HepG2 (cell line): Measurements from ENCODE around the gene RPLP1. TPM values are rescaled to one million over a fixed set of nuclear protein-coding genes. Genes with fewer than 3 reads are reported as not detected.

ENCODE experiments used
- AGO1 ChIP-seq: fragments of 200-400 bp; formaldehyde crosslinking; IDR thresholded peaks from 2 replicates; pipeline ENCODE4 v1.6.1; 2017; ENCODE audit warnings: mild to moderate bottlenecking, low read depth, low read length, moderate library complexity; ENCODE audit not compliant: poor library complexity, severe bottlenecking
- ATF6 ChIP-seq: sonication (generic); formaldehyde crosslinking; conservative IDR thresholded peaks from 2 replicates; pipeline ENCODE4 v1.4.0; 2020; ENCODE audit warnings: missing genetic modification reagents
- ATF7 ChIP-seq, 2 experiments: fragments of 450-650 bp in 1 of 2; sonication (generic) in 1 of 2; formaldehyde crosslinking in 1 of 2; IDR thresholded peaks; 2 replicates each; pipeline versions ENCODE4 v1.4.0 to v1.6.1; 2016 to 2020; ENCODE audit warnings: antibody characterized with exemption in 1 of 2, mild to moderate bottlenecking in 1 of 2, missing genetic modification reagents in 1 of 2
- HDAC6 ChIP-seq: fragments of 200-600 bp; sonication (generic); IDR thresholded peaks from 2 replicates; pipeline ENCODE4 v1.7.0; 2017; ENCODE audit warnings: mild to moderate bottlenecking, antibody characterized with exemption, low read length, low read depth
- HOMEZ ChIP-seq: IDR thresholded peaks from 2 replicates; pipeline ENCODE4 v1.6.1; 2016; ENCODE audit warnings: low read depth
- HOXD1 ChIP-seq: sonication (generic); formaldehyde crosslinking; IDR thresholded peaks from 2 replicates; pipeline ENCODE4 v1.5.0; 2020; ENCODE audit warnings: missing genetic modification reagents
- KAT8 ChIP-seq: IDR thresholded peaks from 2 replicates; pipeline ENCODE4 v1.6.1; 2016; ENCODE audit warnings: missing genetic modification reagents, missing compliant biosample characterization
- MLX ChIP-seq: IDR thresholded peaks from 2 replicates; pipeline ENCODE4 v1.6.1; 2016
- RAD21 ChIP-seq: fragments of 450-650 bp; formaldehyde crosslinking; IDR thresholded peaks from 2 replicates; pipeline ENCODE4 v1.5.0; 2020; ENCODE audit warnings: mild to moderate bottlenecking
- RERE ChIP-seq: IDR thresholded peaks from 2 replicates; pipeline ENCODE4 v1.6.1; 2016; ENCODE audit warnings: low read depth, missing genetic modification reagents, missing compliant biosample characterization
- RXRA ChIP-seq: sonication (generic); formaldehyde crosslinking; IDR thresholded peaks from 2 replicates; pipeline ENCODE4 v1.5.1; 2020; ENCODE audit warnings: missing genetic modification reagents
- SIX4 ChIP-seq: sonication (generic); formaldehyde crosslinking; IDR thresholded peaks from 2 replicates; pipeline ENCODE4 v1.4.0; 2020; ENCODE audit warnings: missing genetic modification reagents
- TCF7L2 ChIP-seq: IDR thresholded peaks from 2 replicates; pipeline ENCODE4 v1.6.1; 2011; ENCODE audit warnings: mild to moderate bottlenecking, low read depth, low read length, moderate library complexity
- TMF1 ChIP-seq: sonication (generic); formaldehyde crosslinking; IDR thresholded peaks from 2 replicates; pipeline ENCODE4 v1.8.1; 2022; ENCODE audit warnings: low read depth, missing genetic modification reagents
- ZNF383 ChIP-seq: sonication (generic); formaldehyde crosslinking; IDR thresholded peaks from 2 replicates; pipeline ENCODE4 v1.4.0; 2020; ENCODE audit warnings: missing genetic modification reagents, mild to moderate bottlenecking, borderline replicate concordance
- ZNF549 ChIP-seq: sonication (generic); formaldehyde crosslinking; IDR thresholded peaks from 2 replicates; pipeline ENCODE4 v1.5.0; 2020; ENCODE audit warnings: missing genetic modification reagents
- ZNF558 ChIP-seq: sonication (generic); formaldehyde crosslinking; IDR thresholded peaks from 2 replicates; pipeline ENCODE4 v1.9.0; 2022; ENCODE audit warnings: mild to moderate bottlenecking, missing genetic modification reagents, borderline replicate concordance
- ZNF800 ChIP-seq: sonication (generic); formaldehyde crosslinking; IDR thresholded peaks from 2 replicates; pipeline ENCODE4 v1.4.0; 2020; ENCODE audit warnings: missing genetic modification reagents
- ZNF879 ChIP-seq: sonication (generic); formaldehyde crosslinking; IDR thresholded peaks from 2 replicates; pipeline ENCODE4 v1.8.1; 2023; ENCODE audit warnings: missing genetic modification reagents
- polyA plus RNA-seq, 8 experiments: library from polyadenylated mRNA; depleted of rRNA in 3 of 8; stranded (reverse) in 7 of 8; unstranded in 1 of 8; fragments of >200 nt; fragmentation: Illumina TruSeq in 4 of 8; extraction: Trizol in 4 of 8; gene quantifications; 2 replicates each; pipeline versions ENCODE4 v1.2.1 to v1.2.3, GENCODE V29; 2011 to 2016; ENCODE audit warnings: low read depth in 4 of 8, missing spikeins in 1 of 8, mixed read lengths in 1 of 8; ENCODE audit not compliant: insufficient read depth in 1 of 8
- total RNA-seq, 5 experiments: library from RNA; depleted of rRNA; stranded (reverse); fragments of >200 nt; fragmentation: Illumina TruSeq; extraction: Trizol; gene quantifications; 2 replicates each; pipeline ENCODE4 v1.2.3, GENCODE V29; 2016; ENCODE audit warnings: low read depth in 1 of 5

The RPLP1 gene
- total and polyA plus RNA-seq, 2 of the 13 experiments (the other 11 are each of a cell fraction or from before 2014, with no cell fraction given): 817 to 929 TPM

- peak; percentile 71 for TF ChIP-seq RAD21 (CRISPR knock-in tag)
- TF ChIP-seq ZNF558 (CRISPR knock-in tag): no peak
- no peak for TF ChIP-seq ZNF549 (CRISPR knock-in tag)
- TF ChIP-seq KAT8 (CRISPR knock-in tag): no peak
- TF ChIP-seq HOXD1 (CRISPR knock-in tag): no peak
- no peak for TF ChIP-seq RXRA (CRISPR knock-in tag)
- TF ChIP-seq ZNF800: no peak
- no peak for TF ChIP-seq RERE (CRISPR knock-in tag)
- no peak for TF ChIP-seq SIX4 (CRISPR knock-in tag)
- TF ChIP-seq HOMEZ (CRISPR knock-in tag): no peak
- TF ChIP-seq AGO1: no peak
- TF ChIP-seq ZNF879: no peak
- no peak for TF ChIP-seq ZNF383 (CRISPR knock-in tag)
- no peak for TF ChIP-seq ATF6 (CRISPR knock-in tag)
- TF ChIP-seq TCF7L2: no peak
- TF ChIP-seq ATF7 (IDR thresholded peaks at IDR 0.05): no peak
- no peak for TF ChIP-seq ATF7 (CRISPR knock-in tag; IDR thresholded peaks at IDR 0.05)
- TF ChIP-seq MLX (CRISPR knock-in tag): no peak
- no peak for TF ChIP-seq HDAC6
- TF ChIP-seq TMF1 (CRISPR knock-in tag): no peak
Observed at GRCh38 chr15:69478259-69478781, 25.7 kb downstream of the RPLP1 start (continued).
